Prostate gland (tissue), 2 donors: ENCODE results near the gene INPP4B. TPM values are rescaled to one million over a fixed set of nuclear protein-coding genes. Genes with fewer than 3 reads are reported as not detected.

Experiments used
- DNase-seq: peaks from one replicate; pipeline ENCODE4 v3.0.0-alpha.2; 2019; ENCODE audit warnings: low spot score
- H3K27ac ChIP-seq, 2 donors: fragments of 200-600 bp; sonication (generic); 2 replicates each; pipeline ENCODE4 v1.5.1; 2017 to 2019
- H3K27me3 ChIP-seq: fragments of 200-600 bp; sonication (generic); replicated peaks from 2 replicates; pipeline ENCODE4 v1.5.1; 2019; ENCODE audit not compliant: insufficient read depth
- H3K36me3 ChIP-seq, 2 donors: fragments of 200-600 bp; sonication (generic); 1 replicate in 1 of 2; 2 replicates in 1 of 2; pipeline versions ENCODE4 v1.5.1 to v1.8.1; 2017 to 2019
- H3K4me1 ChIP-seq: fragments of 200-600 bp; sonication (generic); replicated peaks from 2 replicates; pipeline ENCODE4 v1.5.1; 2019
- H3K4me3 ChIP-seq, 2 donors: fragments of 200-600 bp; sonication (generic); 2 replicates each; pipeline ENCODE4 v1.5.1; 2017 to 2019
- H3K9me3 ChIP-seq: fragments of 200-600 bp; sonication (generic); 2 replicates; pipeline ENCODE4 v1.5.1; 2017
- POLR2A ChIP-seq: fragments of 450-650 bp; IDR thresholded peaks from one replicate; pipeline ENCODE4 v1.6.1; 2016; ENCODE audit warnings: antibody characterized with exemption, mild to moderate bottlenecking
- POLR2AphosphoS5 ChIP-seq: sonication (generic); formaldehyde crosslinking; IDR thresholded peaks from one replicate; pipeline ENCODE4 v1.6.1; 2017; ENCODE audit warnings: antibody characterized with exemption
- WGBS: methylation state at CpG from one replicate; pipeline ENCODE4 v1.1.5; 2018; 5-methylcytosine and 5-hydroxymethylcytosine counted together
- intact Hi-C: fragments of 100-400 bp; cut with DNase I; formaldehyde crosslinking; loops from one replicate; pipeline ENCODE4 v1.14.2; 2022
- total RNA-seq, 2 donors: library from RNA; depleted of rRNA; stranded (reverse); fragments of >200 nt; gene quantifications; one replicate each; pipeline ENCODE4 v1.1.0, GENCODE V29; 2016
- TF ChIP-seq, protein P1 (sequence below), 4 experiments: fragments of 200-600 bp in 2 of 4; fragments of 450-650 bp in 2 of 4; sonication (generic) in 2 of 4; IDR thresholded peaks; 1 replicate in 3 of 4; 2 replicates in 1 of 4; pipeline ENCODE4 v1.5.1; 2016 to 2019; ENCODE audit warnings: antibody characterized with exemption in 4 of 4, mild to moderate bottlenecking in 2 of 4, moderate library complexity in 2 of 4

Gene INPP4B
- total RNA-seq, 2 donors from 2014 or later: 22.3 to 49.7 TPM

DNA sequence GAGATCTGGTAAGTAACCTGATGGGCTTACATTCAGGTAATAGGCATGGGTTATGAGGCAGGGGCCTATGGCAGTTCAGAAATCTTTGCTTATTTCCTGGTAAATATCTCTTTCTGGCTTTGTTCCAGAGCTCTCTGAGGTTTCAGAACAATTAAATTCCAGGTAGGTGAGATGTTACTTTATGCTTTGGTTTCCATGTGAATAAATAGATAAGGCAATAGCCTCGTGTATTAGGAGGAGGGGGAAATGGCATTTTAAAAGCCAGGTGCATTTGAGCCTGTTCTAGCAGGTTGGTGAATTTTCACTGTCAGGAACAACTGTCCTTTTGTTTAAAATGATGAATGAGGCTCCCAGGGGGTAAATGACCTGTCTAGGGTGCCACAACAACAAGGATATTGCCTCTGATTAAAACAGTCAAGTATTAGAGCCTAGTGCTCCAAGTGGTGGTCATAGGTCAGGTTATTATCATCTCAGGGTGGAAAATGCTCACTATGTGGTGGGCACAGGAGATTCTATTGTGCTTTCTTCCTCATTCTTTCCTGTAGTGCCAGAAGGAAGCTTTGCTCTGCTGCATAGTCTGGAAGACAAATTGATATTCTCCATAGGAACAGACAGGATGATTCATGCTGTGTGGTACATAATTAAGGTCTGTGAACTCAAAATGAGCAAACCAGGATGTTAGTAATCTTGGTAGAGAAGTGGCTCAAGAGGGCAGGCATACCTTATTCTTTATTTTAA lies 296.2 kb downstream of the INPP4B start:
- DNase-seq: no peak
- intact Hi-C loops: no loop called here

GRCh38 chr4:142549248-142549647 lies 296.9 kb downstream of the INPP4B start:
- no peak overlapping the region for H3K4me3 ChIP-seq
- no peak for DNase-seq
- H3K9me3 ChIP-seq: no peaks in the 10 kb centered on the region
- no peaks in the 10 kb centered on the region for H3K36me3 ChIP-seq
- WGBS: 45% methylated on average over 3 of the region's 3 CpGs
- no peaks in the 10 kb centered on the region for H3K4me1 ChIP-seq
- intact Hi-C loops: no loop called here
- TF ChIP-seq POLR2AphosphoS5 (no peak), POLR2A (no peak)
- TF ChIP-seq, protein P1, sequence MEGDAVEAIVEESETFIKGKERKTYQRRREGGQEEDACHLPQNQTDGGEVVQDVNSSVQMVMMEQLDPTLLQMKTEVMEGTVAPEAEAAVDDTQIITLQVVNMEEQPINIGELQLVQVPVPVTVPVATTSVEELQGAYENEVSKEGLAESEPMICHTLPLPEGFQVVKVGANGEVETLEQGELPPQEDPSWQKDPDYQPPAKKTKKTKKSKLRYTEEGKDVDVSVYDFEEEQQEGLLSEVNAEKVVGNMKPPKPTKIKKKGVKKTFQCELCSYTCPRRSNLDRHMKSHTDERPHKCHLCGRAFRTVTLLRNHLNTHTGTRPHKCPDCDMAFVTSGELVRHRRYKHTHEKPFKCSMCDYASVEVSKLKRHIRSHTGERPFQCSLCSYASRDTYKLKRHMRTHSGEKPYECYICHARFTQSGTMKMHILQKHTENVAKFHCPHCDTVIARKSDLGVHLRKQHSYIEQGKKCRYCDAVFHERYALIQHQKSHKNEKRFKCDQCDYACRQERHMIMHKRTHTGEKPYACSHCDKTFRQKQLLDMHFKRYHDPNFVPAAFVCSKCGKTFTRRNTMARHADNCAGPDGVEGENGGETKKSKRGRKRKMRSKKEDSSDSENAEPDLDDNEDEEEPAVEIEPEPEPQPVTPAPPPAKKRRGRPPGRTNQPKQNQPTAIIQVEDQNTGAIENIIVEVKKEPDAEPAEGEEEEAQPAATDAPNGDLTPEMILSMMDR (IDR thresholded peaks at IDR 0.05): no peak
- H3K27me3 ChIP-seq: no peaks in the 10 kb centered on the region
- H3K27ac ChIP-seq: no peak overlapping the region

More for the DNA sequence above, 296.2 kb downstream of the INPP4B start:
- H3K4me1 ChIP-seq: no peaks in the 10 kb centered on the region
- H3K9me3 ChIP-seq: no peaks in the 10 kb centered on the region
- WGBS: 13% methylated on average over 1 of the region's 1 CpG
- H3K4me3 ChIP-seq: no peak overlapping the region
- H3K36me3 ChIP-seq: no peaks in the 10 kb centered on the region
- H3K27me3 ChIP-seq: no peaks in the 10 kb centered on the region
- no peak overlapping the region for H3K27ac ChIP-seq
- TF ChIP-seq POLR2AphosphoS5: no peak
- TF ChIP-seq, protein P1 (IDR thresholded peaks at IDR 0.05): no peak
- no peak for TF ChIP-seq POLR2A

DNA sequence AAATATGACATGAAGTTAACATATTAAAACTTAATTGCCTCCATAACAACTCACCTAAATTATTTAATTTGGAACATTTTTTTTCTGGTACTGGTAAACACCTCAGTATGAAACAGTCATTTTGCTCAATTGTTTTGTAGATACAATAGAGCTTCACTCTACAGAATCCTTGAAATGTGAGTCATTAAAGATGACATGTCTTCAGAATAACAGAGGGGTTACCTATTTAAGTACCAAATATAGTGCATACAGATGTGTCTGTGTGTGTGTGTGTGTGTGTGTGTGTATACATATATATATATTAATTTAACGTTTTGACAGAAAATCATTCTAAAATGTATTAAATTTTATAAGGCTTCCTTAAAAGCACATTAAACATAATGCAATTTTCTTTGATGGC lies 297.6 kb downstream of the INPP4B start:
- Histone ChIP-seq H3K27me3 (no peaks in the 10 kb centered on the region), H3K4me1 (no peaks in the 10 kb centered on the region), H3K9me3 (no peaks in the 10 kb centered on the region), H3K27ac (no peak overlapping the region), H3K36me3 (no peaks in the 10 kb centered on the region), H3K4me3 (no peak overlapping the region)
- DNase-seq: no peak
- TF ChIP-seq POLR2A (no peak), POLR2AphosphoS5 (no peak)
- TF ChIP-seq, protein P1 (IDR thresholded peaks at IDR 0.05): no peak
- intact Hi-C loops: no loop called here
- 0% methylated on average over 1 of the region's 1 CpG for WGBS

DNA sequence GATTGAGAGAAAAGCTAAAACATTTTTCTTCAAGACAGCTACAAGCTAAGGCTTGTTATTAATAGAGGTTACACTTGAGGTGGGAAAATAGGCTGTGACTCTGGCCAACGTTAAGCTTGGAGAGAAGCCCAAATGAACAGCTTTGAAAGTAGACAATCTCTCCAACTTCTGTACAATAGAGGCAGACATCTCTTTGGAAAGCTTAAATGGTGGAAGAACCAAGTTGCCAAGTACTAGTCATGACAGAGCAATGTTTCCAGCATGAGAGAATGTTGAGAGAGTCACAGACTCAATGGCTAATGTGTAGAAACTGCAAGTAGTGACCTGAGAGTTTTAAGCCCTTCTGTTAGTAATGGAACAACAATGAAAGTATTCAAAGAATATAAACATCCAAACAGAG lies 298.1 kb downstream of the INPP4B start:
- Histone ChIP-seq H3K4me3 (no peak overlapping the region), H3K4me1 (no peaks in the 10 kb centered on the region), H3K9me3 (no peaks in the 10 kb centered on the region), H3K27me3 (no peaks in the 10 kb centered on the region), H3K27ac (no peak overlapping the region), H3K36me3 (no peaks in the 10 kb centered on the region)
- intact Hi-C loops: no loop called here
- DNase-seq: no peak
- no peak for TF ChIP-seq POLR2A
- TF ChIP-seq, protein P1 (IDR thresholded peaks at IDR 0.05): no peak
- TF ChIP-seq POLR2AphosphoS5: no peak
- WGBS: 13% methylated on average over 1 of the region's 1 CpG

DNA sequence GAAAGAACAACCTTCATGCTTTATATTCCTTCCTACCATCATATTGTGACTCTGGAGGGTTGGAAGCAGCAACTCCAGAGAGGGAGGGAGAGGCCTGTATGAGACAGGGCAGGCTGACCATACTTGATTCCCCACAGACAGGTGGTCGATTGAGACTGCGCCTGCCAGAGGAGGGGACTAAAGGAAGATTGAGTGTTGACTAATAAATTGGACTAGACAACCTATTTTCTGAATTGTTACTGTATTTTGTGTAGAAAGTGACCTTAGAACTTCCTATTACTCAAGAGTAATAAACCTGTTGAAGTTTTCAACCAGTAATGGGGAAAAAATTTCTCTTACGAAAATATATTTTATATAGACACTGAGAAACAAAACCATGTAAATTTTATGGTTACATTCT lies 301.5 kb downstream of the INPP4B start:
- TF ChIP-seq, protein P1 (IDR thresholded peaks at IDR 0.05): no peak
- TF ChIP-seq POLR2A (no peak), POLR2AphosphoS5 (no peak)
- Histone ChIP-seq H3K27me3 (no peaks in the 10 kb centered on the region), H3K27ac (no peak overlapping the region), H3K4me1 (no peaks in the 10 kb centered on the region), H3K36me3 (no peaks in the 10 kb centered on the region), H3K4me3 (no peak overlapping the region), H3K9me3 (no peaks in the 10 kb centered on the region)
- WGBS: 86% methylated on average over 3 of the region's 3 CpGs
- DNase-seq: no peak
- intact Hi-C loops: no loop called here
